HG03066 (cell line): ENCODE results near the gene SLC35F3.
"Not testable (repeated sequence)": the region's sequence is repeated elsewhere in the genome, so short reads cannot be mapped to it uniquely, and the experiment has no call there.

Experiments
- ATAC-seq: cut with Tn5 transposase; IDR thresholded peaks from one replicate; pipeline ENCODE4 v1.9.1; 2021; ENCODE audit warnings: low read depth; ENCODE audit not compliant: unreplicated experiment

The SLC35F3 gene

DNA sequence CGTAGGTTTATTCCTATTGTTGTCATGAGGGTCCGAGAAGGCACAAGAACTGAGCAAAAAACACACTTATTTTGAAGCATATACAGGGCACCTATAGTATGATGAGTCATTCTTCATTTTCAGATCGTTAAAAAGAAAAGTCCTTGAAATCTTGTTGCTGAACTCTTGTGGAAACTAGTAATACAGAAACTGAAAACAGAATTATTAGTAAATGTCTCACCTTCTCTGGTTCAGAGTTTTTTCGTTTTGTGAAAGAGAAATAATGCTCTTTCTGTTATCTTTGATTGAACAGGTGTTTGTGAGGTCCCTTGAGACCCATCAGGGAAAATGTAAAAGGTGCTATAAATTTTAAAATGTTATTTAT lies 366.7 kb downstream of the SLC35F3 start:
- ATAC-seq, result peak; percentile 93

- no peak for ATAC-seq
Measured at GRCh38 chr1:234272656-234273312, 368.3 kb downstream of the SLC35F3 start.

DNA sequence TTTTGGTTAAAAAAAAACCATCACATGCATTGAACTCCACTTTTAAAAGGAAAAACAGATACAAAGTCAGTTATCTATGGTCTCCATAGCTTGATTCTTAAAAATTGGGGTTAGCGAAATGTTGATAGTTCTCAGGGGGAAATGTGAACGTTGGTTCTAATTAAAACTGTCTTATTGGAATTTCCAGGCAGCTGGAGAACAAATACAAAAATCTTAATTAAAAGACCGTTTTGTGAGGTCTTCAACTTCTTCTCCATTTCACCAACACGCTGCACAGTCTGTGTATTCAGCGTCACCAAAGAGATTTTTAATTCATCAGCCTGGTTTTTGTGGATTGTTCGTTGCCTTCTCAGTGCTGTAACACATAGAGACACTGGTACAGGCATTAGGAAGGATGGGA lies 369.5 kb downstream of the SLC35F3 start:
- no peak for ATAC-seq

- ATAC-seq, result no peak
Measured at GRCh38 chr1:234276151-234276788, 371.8 kb downstream of the SLC35F3 start.

- ATAC-seq, result no peak
Measured at GRCh38 chr1:234277161-234277868, 372.8 kb downstream of the SLC35F3 start.

GRCh38 chr1:234279021-234279420 lies 374.5 kb downstream of the SLC35F3 start:
- ATAC-seq, result no peak

DNA sequence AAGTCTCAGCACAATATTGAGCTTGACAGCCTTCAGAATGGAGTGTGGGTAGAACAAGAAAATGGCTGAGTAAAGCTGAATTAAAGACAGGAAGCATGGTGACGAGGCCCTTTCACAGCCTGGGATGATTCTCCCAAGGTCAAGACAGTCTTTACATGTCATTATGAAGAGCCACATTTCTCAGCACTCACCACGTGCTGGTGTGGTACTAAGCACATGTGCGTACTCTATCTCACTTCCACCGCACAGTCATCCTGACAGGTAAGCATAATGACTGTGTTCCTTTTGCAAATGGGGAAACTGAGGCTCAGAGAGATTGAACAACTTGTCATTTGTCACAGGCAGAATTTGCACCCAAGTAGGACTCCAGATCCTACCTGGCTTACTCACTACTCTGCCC lies 376.0 kb downstream of the SLC35F3 start:
- ATAC-seq, result no peak

DNA sequence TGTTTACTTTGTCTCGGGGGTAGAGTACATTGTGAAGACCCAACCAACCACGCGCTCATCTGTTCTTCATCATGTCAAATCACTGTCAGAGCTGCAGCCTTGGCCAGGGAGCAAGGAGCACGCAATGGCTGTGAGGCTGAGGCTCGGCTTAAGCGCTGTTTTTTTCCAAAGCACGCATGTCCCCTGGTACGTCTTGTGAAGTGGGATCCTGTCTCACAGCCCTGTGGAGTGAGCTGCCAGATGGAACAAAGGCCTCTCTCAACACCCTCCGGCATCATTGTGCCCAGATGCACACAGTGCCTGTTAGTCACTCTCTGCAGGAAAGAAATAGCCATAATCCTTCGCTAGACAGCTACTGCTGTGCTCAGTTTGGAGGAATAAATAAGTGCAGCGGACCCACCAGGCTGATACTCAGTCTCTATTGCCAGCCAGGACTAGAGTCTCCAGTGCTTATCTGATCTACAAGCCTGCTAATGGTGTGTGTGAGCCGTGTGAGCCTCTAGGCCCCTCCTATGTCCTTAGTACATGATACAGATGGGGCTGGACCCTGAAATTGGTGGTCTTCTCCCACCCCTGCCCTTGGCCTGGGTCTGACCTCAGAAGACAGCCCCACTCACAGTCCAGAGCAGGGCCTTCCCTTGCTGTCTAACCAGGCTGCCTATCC lies 377.5 kb downstream of the SLC35F3 start:
- no peak for ATAC-seq

GRCh38 chr1:234286206-234286605 lies 381.7 kb downstream of the SLC35F3 start:
- ATAC-seq, result no peak

GRCh38 chr1:234288946-234289345 lies 384.5 kb downstream of the SLC35F3 start:
- ATAC-seq, result no peak

DNA sequence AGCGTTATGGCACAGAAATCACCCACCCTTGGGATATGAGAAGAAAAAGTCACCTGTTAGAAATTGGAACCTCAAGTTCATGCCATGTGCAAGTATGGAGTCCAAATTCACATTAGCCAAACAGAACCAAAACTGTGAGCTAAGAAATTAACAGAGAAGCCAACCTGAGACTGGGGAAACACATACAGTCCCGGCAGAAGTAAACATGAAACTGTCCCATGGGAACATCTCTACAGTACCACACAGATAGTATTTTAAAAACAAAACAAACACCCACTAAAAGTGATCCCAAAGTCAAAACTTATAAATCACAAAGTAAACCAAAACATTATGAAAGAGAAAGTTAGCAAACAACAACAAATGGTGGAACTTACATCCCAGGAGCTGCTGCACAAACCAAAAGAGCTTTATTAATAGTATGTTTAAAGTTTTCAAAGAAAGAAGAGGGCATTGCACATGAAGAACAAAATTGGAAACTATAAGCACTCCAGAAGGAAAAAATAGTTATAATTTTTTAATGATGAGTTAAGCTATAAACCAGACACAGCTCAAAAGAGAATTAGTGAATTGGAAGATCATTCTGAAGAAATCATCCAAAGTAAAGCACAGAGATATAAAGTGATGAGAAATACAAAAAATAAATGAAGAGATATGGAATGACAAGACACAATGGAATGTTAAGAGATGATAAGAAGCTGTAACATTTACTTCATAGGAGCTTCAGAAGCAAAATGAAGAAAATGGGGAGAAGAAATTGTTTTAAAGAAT lies 385.2 kb downstream of the SLC35F3 start:
- no peak for ATAC-seq

DNA sequence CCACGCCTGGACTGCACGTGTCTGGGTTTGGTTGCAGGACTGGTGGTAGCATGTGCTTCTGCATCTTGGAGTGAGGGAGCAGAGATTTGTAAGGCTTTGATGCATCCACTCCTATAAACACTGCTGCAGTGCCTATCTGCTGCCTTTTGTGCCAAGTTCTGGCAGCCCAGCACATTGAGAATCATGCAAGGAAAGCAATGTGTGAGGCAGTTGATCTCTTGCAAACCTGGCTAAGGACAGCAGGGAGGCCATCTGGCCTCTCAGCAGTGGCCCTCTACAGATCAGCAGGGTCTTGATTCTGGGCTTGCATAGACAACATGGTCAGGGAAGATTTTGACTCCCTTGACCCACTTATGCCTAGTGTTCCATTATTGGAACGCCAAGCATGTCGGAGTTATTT lies 387.5 kb downstream of the SLC35F3 start:
- no peak for ATAC-seq

GRCh38 chr1:234292548-234292947 lies 388.1 kb downstream of the SLC35F3 start:
- ATAC-seq, result no peak

GRCh38 chr1:234294109-234294817 lies 389.8 kb downstream of the SLC35F3 start:
- no peak for ATAC-seq

GRCh38 chr1:234295068-234295467 lies 390.6 kb downstream of the SLC35F3 start:
- no peak for ATAC-seq

DNA sequence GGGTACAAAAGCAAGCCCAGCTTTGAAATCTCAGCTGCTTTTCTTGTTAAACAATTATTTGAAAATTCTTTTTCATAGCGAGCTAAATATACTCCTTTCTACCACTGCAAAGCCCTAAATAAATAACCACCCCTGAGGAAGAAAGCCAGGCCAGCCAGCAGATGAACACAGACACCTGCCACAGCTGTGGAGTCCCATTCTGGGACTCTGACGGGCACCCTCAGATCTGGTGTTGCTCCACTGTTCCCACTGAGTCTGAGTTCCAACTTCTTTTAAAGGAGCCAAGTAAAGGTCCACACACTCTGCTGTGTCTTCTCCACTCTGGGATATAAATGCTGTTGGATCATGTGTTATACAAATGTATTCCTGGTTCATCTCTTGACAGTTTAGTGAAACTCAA lies 391.1 kb downstream of the SLC35F3 start:
- ATAC-seq, result no peak

DNA sequence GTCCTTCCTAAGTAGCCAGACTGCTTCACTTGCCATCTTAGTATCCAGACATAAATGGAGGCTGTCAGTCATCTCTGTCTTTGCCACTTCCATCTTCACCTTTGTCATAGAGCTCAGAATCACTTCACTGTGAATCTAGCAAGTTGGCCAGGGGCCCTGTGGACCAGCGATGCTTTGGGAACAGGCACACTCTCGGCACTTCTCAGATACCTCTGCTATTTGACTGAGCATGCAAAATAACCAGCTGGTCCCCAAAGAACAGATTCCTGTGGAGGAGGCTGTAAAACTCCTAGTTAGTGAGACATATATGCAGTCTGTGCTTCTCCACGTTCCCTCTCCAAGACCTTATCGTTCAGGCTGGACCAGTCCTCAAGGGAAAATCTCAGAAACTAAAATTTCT lies 392.0 kb downstream of the SLC35F3 start:
- no peak for ATAC-seq

- no peak for ATAC-seq
Measured at GRCh38 chr1:234297668-234298067, 393.2 kb downstream of the SLC35F3 start.

GRCh38 chr1:234300096-234300495 lies 395.6 kb downstream of the SLC35F3 start:
- no peak for ATAC-seq

- not testable (repeated sequence) for ATAC-seq
Measured at GRCh38 chr1:234301663-234302062, 397.2 kb downstream of the SLC35F3 start.
